H1 (cell line): Measurements from ENCODE around the gene TGFBR2. TPM values are rescaled to one million over a fixed set of nuclear protein-coding genes. Genes with fewer than 3 reads are reported as not detected.

Source experiments
- CTCF ChIA-PET: fragments of 300-600 bp; sonication (Branson Sonifier 250); formaldehyde crosslinking; loops from one replicate; lab custom pipeline; 2021; ENCODE audit not compliant: partially characterized antibody; lab: Charles Lee
- POLR2A ChIA-PET: fragments of 300-600 bp; sonication (Branson Sonifier 250); formaldehyde crosslinking; loops from one replicate; lab custom pipeline; 2021; ENCODE audit warnings: inconsistent platforms; ENCODE audit not compliant: partially characterized antibody; lab: Charles Lee
- DNase-seq, 2 experiments: peaks; one replicate each; pipeline versions ENCODE4 v3.0.0 to v3.0.0-alpha.2; 2010 to 2022; ENCODE audit warnings: low spot score in 2 of 2, low read depth in 1 of 2, mixed read lengths in 1 of 2
- FAIRE-seq: peaks from 2 replicates; lab custom pipeline; 2011; peaks lifted over from hg19 to GRCh38; lab: Jason Lieb, UNC
- H2AFZ ChIP-seq: 2 replicates; pipeline ENCODE4 v1.8.1; 2012; ENCODE audit warnings: low read length, inconsistent platforms
- H2AK5ac ChIP-seq: 2 replicates; pipeline ENCODE4 v1.6.1; 2013; ENCODE audit warnings: low read depth, low read length
- H2BK120ac ChIP-seq: replicated peaks from 2 replicates; pipeline ENCODE3; 2013; ENCODE audit warnings: low read depth, low read length, inconsistent platforms
- H2BK12ac ChIP-seq: 2 replicates; pipeline ENCODE4 v1.6.1; 2013; ENCODE audit warnings: low read depth, low read length
- H2BK15ac ChIP-seq: 2 replicates; pipeline ENCODE4 v1.6.1; 2013; ENCODE audit warnings: low read length
- H2BK20ac ChIP-seq: 2 replicates; pipeline ENCODE4 v1.6.1; 2013; ENCODE audit warnings: low read length
- H2BK5ac ChIP-seq: 2 replicates; pipeline ENCODE4 v1.6.1; 2013; ENCODE audit warnings: low read depth, low read length
- H3K14ac ChIP-seq: 2 replicates; pipeline ENCODE4 v1.6.1; 2013; ENCODE audit warnings: inconsistent platforms; ENCODE audit not compliant: insufficient read length
- H3K18ac ChIP-seq: 2 replicates; pipeline ENCODE4 v1.6.1; 2013; ENCODE audit warnings: low read length; ENCODE audit errors: extremely low read depth
- H3K23ac ChIP-seq: 2 replicates; pipeline ENCODE4 v1.6.1; 2013; ENCODE audit warnings: inconsistent platforms; ENCODE audit not compliant: insufficient read length
- H3K23me2 ChIP-seq: 2 replicates; pipeline ENCODE4 v1.6.1; 2013; ENCODE audit warnings: low read depth, low read length
- H3K27ac ChIP-seq: 2 replicates; pipeline ENCODE4 v1.6.1; 2011; ENCODE audit warnings: low read depth, low read length, inconsistent platforms
- H3K27me3 ChIP-seq, 4 experiments: replicated peaks in 1 of 4; 1 replicate in 1 of 4; 2 replicates in 3 of 4; pipeline versions ENCODE4 v1.6.1 to v1.8.1; 2011 to 2013; ENCODE audit warnings: low read length in 3 of 4, mild to moderate bottlenecking in 3 of 4, inconsistent platforms in 2 of 4, mixed read lengths in 2 of 4, moderate library complexity in 1 of 4; ENCODE audit not compliant: control insufficient read depth in 3 of 4, insufficient read depth in 3 of 4; ENCODE audit errors: extremely low read depth in 1 of 4
- H3K36me3 ChIP-seq, 4 experiments: 2 replicates each; pipeline versions ENCODE4 v1.6.1 to v1.8.1; 2011 to 2013; ENCODE audit warnings: mild to moderate bottlenecking in 4 of 4, low read length in 3 of 4, moderate library complexity in 2 of 4, control low read depth in 1 of 4, inconsistent platforms in 1 of 4; ENCODE audit not compliant: insufficient read depth in 4 of 4, control insufficient read depth in 2 of 4
- H3K4ac ChIP-seq: replicated peaks from 2 replicates; pipeline ENCODE3; 2013; ENCODE audit warnings: low read length, low read depth, mixed read lengths, inconsistent platforms; ENCODE audit not compliant: insufficient read length
- H3K4me1 ChIP-seq, 4 experiments: replicated peaks in 1 of 4; 1 replicate in 1 of 4; 2 replicates in 3 of 4; pipeline versions ENCODE4 v1.6.1 to v1.8.1; 2011 to 2013; ENCODE audit warnings: low read length in 3 of 4, inconsistent platforms in 2 of 4, mixed read lengths in 1 of 4; ENCODE audit not compliant: insufficient read depth in 4 of 4, control insufficient read depth in 3 of 4
- H3K4me2 ChIP-seq, 2 experiments: 2 replicates each; pipeline versions ENCODE4 v1.6.1 to v1.8.1; 2011 to 2013; ENCODE audit warnings: low read depth in 2 of 2, low read length in 2 of 2, control low read depth in 1 of 2, inconsistent platforms in 1 of 2, mild to moderate bottlenecking in 1 of 2; ENCODE audit not compliant: insufficient read depth in 1 of 2
- H3K4me3 ChIP-seq, 4 experiments: fragments of 200-600, 300-600 bp in 1 of 4; sonication (generic), shearing (Covaris generic), sonication (Bioruptor Twin) in 1 of 4; 2 replicates each; pipeline versions ENCODE4 v1.5.1 to v1.8.1; 2011 to 2016; ENCODE audit warnings: low read length in 4 of 4, low read depth in 3 of 4, control low read depth in 2 of 4, inconsistent platforms in 2 of 4, mild to moderate bottlenecking in 2 of 4, mixed read lengths in 1 of 4, moderate library complexity in 1 of 4; ENCODE audit not compliant: insufficient read depth in 2 of 4; ENCODE audit errors: extremely low read depth in 1 of 4
- H3K56ac ChIP-seq: replicated peaks from 2 replicates; pipeline ENCODE3; 2013; ENCODE audit warnings: low read depth, mild to moderate bottlenecking, mixed read lengths, low read length, inconsistent platforms; ENCODE audit not compliant: insufficient read length
- H3K79me1 ChIP-seq: 2 replicates; pipeline ENCODE4 v1.6.1; 2013; ENCODE audit warnings: low read depth, low read length, control low read depth
- H3K79me2 ChIP-seq, 2 experiments: 2 replicates each; pipeline versions ENCODE4 v1.6.1 to v1.8.1; 2012 to 2013; ENCODE audit warnings: low read length in 2 of 2, mild to moderate bottlenecking in 2 of 2, inconsistent platforms in 1 of 2; ENCODE audit not compliant: insufficient read depth in 2 of 2, control insufficient read depth in 1 of 2
- H3K9ac ChIP-seq, 4 experiments: replicated peaks in 1 of 4; 1 replicate in 1 of 4; 2 replicates in 3 of 4; pipeline versions ENCODE4 v1.6.1 to v1.8.1; 2011 to 2013; ENCODE audit warnings: low read depth in 3 of 4, low read length in 3 of 4, control low read depth in 2 of 4, mild to moderate bottlenecking in 2 of 4, moderate library complexity in 2 of 4, inconsistent platforms in 1 of 4; ENCODE audit errors: extremely low read depth in 1 of 4
- H3K9me3 ChIP-seq, 2 experiments: 2 replicates each; pipeline versions ENCODE4 v1.6.1 to v1.8.1; 2012 to 2013; ENCODE audit warnings: mild to moderate bottlenecking in 2 of 2, moderate library complexity in 2 of 2, control low read depth in 1 of 2, inconsistent platforms in 1 of 2, low read depth in 1 of 2, low read length in 1 of 2, mixed read lengths in 1 of 2; ENCODE audit not compliant: insufficient read depth in 2 of 2
- H4K20me1 ChIP-seq, 2 experiments: replicated peaks in 1 of 2; 2 replicates each; pipeline versions ENCODE3 to v1.8.1; 2011 to 2013; ENCODE audit warnings: inconsistent platforms in 2 of 2, low read length in 2 of 2, mild to moderate bottlenecking in 1 of 2; ENCODE audit not compliant: insufficient read depth in 2 of 2, control insufficient read depth in 1 of 2
- H4K5ac ChIP-seq: 2 replicates; pipeline ENCODE4 v1.6.1; 2013; ENCODE audit warnings: low read length, low read depth, mixed read lengths, inconsistent platforms; ENCODE audit not compliant: insufficient read length
- H4K8ac ChIP-seq: 2 replicates; pipeline ENCODE4 v1.8.0; 2013; ENCODE audit warnings: mild to moderate bottlenecking, moderate library complexity, low read length, inconsistent platforms; ENCODE audit not compliant: insufficient read depth; ENCODE audit errors: extremely low read depth
- H4K91ac ChIP-seq: replicated peaks from 2 replicates; pipeline ENCODE3; 2013; ENCODE audit warnings: low read length, mixed read lengths, inconsistent platforms; ENCODE audit not compliant: insufficient read length
- ASH2L ChIP-seq: fragments of 200-600, 300-600 bp; sonication (generic); IDR thresholded peaks from one replicate; pipeline ENCODE4 v1.7.1; 2017; ENCODE audit warnings: low read length
- polyA plus RNA-seq, 7 experiments: library from polyadenylated mRNA; depleted of rRNA in 3 of 7; stranded (reverse) in 5 of 7; unstranded in 2 of 7; fragments of >200 nt in 5 of 7; fragments of 200-250 nt in 2 of 7; gene quantifications; 1 replicate in 5 of 7; 2 replicates in 1 of 7; 4 replicates in 1 of 7; pipeline versions ENCODE4 v1.2.1 to v1.2.3, GENCODE V29; 2011 to 2013; ENCODE audit warnings: missing spikeins in 2 of 7, mixed read lengths in 2 of 7
- total RNA-seq: library from RNA; stranded (reverse); fragmentation: NEBNext Ultra II Directional; extraction: Animal tissue kit (Norgen Biotek cat#: 25700); gene quantifications from 2 replicates; pipeline ENCODE4 v1.2.1, GENCODE V29; 2021

TGFBR2 gene
- total and polyA plus RNA-seq, 2 of the 8 experiments (the other 6 are each of a cell fraction or from before 2014, with no cell fraction given) = 4.2 to 7.4 TPM

DNA sequence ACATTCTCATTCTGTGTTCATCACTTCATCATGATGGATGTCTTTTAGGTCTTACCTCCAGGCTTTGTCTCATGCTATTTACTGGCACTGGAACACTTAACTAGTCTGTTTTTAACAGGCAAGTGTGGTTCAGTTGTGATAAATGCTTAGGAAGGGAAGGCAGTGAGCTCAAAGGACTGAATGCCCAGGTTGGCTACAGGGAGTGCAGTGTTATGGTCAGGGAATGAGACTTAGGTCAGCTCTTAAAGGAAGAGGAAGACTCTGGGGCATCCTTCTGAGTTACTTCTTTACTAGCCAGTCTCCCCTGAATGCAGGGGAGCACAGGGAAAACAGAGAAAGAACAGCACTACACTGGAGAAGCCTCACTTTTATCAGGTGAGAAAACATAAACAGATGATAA, 72.6 kb downstream of the TGFBR2 start:
- Histone ChIP-seq H3K56ac (no peak overlapping the region), H3K9ac (no peak overlapping the region), H4K20me1 (no peaks in the 10 kb centered on the region), H3K23me2 (no peaks in the 10 kb centered on the region), H2BK12ac (no peak overlapping the region), H2BK15ac (0 out of 2 replicates have a peak overlapping the region, but pooled peaks have one; percentile 2), H2BK5ac (no peak overlapping the region), H4K5ac (no peak overlapping the region), H2AFZ (no peak overlapping the region), H3K4me1 (peaks cover 0 to 7% (median 5%) of the 10 kb centered on the region in 4 experiments; a peak in 4 of 7 replicates), H3K23ac (no peak overlapping the region), H2AK5ac (no peak overlapping the region), H3K18ac (no peak overlapping the region), H3K36me3 (peaks cover 1 to 12% (median 9%) of the 10 kb centered on the region in 4 experiments), H4K8ac (no peak overlapping the region), H3K79me2 (no peaks in the 10 kb centered on the region), H2BK120ac (no peak overlapping the region), H3K27me3 (no peaks in the 10 kb centered on the region), H3K9me3 (no peaks in the 10 kb centered on the region), H3K4me3 (no peak overlapping the region), H3K14ac (no peak overlapping the region), H3K4ac (no peak overlapping the region), H3K27ac (no peak overlapping the region), H3K79me1 (no peaks in the 10 kb centered on the region), H3K4me2 (no peak overlapping the region), H4K91ac (no peak overlapping the region), H2BK20ac (no peak overlapping the region)
- ChIA-PET POLR2A (no interaction called here), CTCF (interaction anchor here (0.9 to 6.6 kb wide), 5 partner anchors 9 to 544 kb away, joined by 3 to 51 read pairs (median 3); no protein-coding TSS in a partner anchor)
- FAIRE-seq = no peak
- DNase-seq = no peak
- no peak for TF ChIP-seq ASH2L
